HL-60/S4 (cell line): ENCODE results near the gene AATF.

Experiments used
- in situ Hi-C: fragments of 300-500 bp; cut with MboI; formaldehyde crosslinking; loops from 2 replicates; pipeline ENCODE4 v1.14.3; 2022; ENCODE audit warnings: low sequenced_read_pairs

Gene AATF

DNA sequence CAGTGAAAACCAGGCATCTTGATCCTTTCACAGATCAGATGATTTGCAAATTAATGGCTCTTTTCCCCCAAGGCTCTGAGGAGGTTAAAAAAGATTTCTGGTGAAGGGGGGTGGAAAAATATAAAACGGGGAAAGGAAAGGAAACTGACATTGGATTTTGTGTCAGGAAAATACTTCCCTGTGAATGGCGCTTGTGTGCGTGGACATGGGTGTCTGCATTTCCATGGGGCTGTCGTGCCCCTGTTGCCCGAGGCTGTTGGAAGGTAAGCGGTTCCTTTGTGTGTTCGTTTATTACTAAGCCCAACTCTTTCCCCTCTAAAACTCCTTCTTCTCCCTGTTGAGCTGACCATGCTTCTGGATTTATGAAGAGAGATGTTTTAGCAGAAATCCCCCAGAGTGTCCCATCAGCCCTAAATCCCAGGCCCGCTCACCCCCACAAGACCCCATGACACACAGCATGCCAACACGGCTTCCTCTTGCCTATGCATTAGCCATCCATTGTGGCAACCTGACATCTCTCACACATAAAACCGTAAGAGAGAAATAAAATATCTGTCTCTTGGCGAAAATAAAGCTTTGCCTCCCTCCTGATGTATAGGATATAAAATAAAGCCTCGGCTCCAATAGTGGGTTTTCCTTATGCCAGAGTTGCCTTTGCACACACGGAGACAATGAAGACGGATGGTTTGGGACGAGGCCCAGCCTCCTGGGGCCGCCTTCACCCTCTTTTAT, 18.7 kb upstream of the AATF start:
- in situ Hi-C loops = no loop called here

DNA sequence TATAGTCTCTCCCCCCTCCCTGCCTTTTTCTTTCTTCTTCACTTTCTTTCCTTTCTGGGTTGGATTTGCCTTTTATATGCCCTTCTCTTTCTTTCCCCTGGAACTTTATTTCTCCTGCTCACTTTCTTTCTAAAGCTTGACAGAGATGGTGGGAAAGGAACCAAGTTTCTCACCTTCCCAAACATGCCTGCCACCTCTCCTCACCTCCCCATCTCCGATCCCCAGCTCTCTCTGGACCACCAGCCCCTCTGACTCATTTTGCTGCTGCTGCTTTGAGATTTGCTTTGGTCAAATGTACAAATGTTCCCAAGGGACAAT, 18.2 kb upstream of the AATF start:
- in situ Hi-C loops = no loop called here

DNA sequence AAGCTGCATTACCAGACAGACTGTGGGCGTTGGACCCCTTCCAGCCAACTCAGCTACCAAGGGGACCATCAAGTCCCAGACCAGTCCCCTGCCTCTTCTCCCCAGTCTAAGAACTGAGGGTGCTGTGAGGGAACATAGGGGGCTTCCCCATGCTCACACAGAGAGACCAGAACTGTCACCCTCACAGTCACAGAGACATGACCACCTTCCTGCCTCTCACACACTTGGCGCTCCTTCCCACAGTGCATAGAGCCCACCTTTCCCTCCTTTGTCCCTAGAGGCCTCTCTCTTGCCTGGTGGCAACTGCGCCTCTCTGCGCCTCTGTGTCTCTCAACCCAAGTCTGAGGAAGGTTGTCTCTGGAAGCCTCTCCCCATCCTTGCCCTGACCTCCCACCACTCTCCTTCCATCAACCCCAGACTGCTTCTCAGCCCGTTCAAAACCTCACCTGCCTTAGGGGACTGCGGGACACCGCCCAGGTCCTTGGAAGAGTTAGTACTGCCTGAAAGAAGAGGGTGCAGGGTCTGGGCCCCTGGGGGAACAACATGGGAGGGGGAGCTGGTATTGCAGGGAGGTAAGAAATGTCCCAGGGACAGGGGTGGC, 17.6 kb upstream of the AATF start:
- in situ Hi-C loops = no loop called here

DNA sequence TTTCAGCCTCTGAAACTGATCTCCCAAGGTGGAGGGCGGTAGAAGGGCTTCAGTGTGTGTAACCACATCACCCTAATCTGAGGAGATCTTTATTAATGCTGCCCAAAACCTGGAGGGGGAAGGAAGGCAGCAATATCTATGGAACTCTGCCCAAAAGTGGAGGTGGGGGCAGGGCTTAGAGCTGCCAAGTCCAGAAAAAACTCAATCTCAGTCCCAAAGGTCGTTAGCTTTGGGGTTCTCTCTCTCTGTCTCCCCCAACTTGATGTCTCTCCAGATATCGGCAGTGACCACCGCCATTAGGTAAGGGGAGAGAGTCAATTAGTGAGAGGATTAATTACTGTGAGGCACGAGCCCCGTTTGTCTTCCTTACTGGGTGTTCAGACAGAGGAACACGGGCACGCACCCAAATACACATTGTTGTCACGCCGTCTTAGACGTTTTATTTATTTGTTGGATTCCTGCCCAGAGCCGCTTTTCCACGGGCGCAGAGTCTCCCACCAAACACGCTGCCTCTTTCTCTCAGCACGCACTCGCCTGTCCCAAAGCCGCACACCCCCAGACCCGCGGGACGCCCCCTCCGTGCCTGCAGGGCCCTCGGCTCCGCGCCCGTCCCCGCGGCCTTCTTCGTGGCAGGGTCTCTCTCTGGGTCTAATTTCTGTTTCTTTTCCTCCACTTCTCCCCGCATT, 16.9 kb upstream of the AATF start:
- in situ Hi-C loops = no loop called here

DNA sequence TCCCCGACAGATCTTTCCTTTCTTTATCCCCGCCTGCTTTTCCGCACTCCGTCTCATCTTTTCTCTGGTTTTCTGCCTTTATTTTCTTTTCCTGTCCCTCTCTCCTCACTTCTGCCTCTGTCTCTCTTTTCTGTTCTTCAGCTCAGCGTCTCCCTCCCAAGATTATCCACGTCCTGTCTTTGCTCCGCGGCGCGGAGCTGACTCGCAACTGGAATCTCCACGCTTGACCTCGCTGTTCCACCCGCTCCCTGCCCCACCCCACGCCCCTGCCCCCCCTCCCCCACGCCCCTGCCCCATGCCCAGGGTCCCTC, 16.4 kb upstream of the AATF start:
- in situ Hi-C loops = no loop called here

DNA sequence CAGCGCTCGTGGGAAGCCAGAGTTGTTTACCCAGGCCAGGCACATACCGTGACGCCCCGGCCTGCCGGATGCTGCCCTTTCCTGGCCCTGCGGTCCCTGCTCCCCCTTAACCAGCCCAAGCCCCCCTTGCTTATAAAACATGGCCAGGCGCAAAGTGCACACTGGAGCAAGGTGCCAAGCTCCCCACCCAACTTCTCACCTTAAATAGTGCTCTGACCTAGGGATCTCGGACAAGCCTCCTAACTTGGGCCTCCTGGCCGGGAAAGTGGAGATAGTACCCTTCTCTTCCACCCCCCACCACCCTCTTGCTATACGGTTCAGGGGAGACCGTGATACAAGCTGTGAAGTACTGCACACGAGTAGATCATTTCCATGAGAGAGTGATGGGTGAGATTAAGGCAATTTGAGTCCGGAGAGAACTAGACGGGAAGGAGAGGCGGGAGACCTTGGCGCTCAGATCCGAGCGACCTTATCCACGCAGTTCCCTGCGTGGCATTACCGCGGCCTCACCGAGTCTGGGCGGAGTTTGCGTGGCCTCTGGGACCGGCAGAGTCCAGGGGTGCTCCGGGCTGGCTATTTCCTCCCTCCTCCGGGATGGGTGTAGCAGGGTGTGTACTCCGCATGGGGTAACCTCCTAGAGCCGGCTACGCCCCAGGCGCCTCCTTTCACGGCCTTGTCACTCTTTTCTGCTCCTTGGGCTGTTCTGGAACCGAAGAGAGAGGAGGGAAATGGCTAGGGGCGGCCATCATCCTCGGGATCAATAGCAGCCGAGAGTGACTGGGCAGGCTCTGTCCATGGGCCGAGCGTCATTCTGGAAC, 15.9 kb upstream of the AATF start:
- in situ Hi-C loops = no loop called here

DNA sequence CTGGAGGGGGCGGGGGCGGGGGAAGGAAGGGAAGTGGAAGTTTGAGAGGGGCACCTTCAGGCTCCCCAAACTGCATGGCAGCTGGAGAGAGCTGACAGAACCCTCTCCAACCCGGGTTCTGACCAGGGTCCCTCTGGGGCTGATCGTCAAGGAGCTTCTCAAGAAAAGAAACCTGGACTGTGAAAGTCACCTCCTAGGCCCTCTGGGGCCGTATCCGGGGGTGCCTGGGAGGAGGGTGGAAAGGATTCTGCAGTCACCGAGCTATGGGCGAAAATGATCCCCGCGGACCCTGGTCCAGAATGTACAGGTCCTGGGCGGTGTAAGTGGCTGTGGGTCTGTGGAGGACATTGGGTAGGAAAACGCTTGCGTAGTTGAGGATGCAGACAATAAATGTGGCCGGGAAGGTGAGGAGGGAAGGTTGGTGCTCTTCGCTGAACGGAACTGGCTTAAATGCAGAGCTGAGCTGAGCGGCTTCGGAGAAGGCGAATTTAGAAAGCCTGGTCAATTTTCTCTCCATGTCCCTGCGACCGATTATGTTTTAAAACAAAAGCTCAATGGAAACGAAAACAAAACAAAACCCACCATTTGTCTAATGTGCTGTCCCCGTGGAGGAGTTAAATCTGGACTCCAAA, 15.1 kb upstream of the AATF start:
- in situ Hi-C loops = no loop called here

DNA sequence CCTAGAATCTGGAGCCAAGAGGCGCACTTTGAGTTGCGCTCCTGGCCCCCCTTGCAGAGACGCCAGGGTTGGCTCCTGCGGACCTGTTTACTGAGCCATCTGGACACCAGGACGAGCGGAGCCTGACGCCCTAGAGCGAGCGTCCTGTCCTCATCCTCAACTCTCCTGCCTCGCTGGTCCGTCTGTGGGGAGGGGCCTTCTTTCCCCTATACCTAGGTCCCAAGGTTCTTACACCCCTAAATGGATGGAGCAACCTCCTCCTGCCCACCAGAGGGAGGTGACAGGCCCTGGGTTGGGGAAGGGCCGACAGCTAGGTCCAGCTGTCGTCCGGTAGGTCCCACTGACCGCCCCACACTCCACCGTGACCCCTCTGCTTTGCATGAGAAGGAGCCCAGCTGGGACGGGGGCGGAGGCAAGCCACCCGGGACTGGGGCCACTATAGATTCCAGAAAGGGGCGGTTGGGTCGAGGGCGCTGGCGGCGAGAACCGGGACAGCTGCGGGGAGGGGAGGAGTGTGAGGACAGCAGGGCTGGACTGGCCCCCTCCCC, 14.5 kb upstream of the AATF start:
- in situ Hi-C loops = no loop called here

DNA sequence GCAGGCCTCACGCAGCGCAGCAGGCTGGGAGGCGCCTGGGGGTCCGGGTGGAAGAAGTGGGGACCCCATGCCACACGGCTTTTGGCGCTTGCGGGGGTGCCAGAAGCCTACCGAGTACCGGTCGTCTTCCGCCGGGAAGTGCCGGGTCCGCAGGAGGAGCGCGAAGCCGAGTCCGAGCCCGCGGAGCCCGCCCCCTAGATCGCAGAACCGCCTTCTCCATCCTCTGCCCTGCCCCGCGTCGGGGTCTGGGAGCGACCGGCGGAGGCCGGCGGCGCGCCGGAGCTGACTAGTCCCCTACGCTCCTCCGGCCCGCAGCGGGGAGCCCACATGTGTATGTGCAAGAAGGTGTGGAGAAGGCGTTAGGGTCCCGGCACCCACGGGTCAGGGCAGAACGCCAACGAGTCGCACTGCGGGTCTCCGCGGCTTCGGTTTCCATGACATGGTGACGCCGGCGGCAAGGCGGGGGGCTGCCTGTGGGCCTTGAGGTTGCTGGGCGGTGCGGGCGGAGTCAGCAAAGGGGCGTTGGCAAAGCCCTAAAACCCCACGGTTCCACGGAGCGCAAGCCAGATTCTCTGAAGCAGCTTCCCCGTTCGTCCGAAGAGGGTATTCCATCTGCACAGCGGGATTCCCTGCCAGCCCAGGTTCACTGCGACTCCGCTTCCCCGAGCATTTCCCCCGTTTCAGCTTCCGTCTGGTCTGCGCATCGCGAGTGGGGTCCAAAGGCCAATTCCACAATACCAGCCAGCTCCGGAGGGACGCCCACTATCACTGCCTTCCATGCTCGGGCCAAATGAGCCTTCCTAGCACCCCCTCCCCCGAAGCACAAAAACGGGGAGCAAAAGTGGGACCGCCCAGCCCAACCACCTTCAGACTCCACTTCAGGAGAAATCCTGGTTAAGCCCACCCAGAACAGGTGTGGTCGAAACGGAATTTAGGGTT, 13.8 kb upstream of the AATF start:
- in situ Hi-C loops = no loop called here

DNA sequence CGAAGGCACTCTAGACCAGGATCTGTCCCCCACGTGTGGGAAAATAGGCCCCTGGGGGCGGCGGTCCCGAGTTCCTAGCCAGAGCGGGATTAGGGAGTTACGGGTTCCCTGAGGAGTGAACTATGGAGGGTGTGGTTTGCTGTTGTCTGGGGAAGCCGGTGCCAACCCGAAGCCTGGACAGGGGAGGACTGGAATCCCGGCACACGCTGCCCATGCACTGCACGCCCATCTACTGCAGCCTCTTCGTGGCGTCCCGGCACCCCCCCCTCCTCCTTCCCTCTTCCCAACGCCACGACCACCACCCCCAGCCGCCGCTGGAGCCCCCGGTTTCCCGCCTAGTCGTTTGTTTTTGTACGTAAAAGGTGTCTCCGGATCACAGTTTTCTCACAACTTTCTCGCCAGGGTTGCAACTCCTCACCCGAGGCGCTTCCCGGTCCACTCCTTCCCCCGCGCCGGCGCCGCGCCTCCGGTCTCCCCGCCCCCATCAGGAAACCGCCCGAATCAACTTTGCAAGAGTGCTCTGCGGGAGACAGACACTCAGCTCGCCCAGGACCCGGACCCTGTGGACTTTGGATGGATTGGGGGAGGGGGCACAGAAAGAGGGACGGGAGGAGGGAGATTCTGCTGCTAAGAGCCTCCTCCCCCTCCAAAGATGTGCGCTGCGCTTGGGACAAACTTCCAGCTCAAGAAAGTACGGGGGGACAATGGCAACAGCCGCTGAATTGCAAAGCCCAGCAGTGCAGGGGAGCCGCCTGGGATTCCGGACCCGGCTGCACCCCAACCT, 12.9 kb upstream of the AATF start:
- in situ Hi-C loops = no loop called here

DNA sequence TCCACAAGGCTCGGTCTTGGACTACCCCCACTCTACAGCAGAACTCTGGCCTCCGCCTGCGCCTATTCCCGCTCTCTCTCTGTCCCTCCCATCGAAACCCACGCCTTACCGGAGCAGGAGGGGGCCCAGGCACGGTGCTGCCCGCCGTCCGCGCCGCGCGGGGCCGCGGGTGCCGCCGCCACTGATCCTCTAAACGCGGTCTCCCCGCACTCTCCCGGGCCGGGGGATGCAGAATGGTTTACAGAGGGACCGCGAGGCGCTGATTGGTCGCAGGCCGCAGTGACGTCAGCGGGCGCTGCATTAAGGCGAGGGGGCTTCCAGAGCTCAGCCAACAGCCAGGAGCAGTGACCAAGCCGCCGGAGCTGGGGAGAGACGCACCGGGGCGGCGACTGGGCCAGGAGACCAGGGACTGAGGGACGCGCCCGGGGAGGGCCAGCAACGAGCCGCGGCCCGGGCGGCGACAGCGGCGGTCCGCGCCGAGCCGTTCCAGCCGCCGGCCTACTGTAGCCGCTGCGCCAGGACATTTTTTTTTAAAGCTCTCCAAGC, 12.2 kb upstream of the AATF start:
- in situ Hi-C loops = no loop called here

DNA sequence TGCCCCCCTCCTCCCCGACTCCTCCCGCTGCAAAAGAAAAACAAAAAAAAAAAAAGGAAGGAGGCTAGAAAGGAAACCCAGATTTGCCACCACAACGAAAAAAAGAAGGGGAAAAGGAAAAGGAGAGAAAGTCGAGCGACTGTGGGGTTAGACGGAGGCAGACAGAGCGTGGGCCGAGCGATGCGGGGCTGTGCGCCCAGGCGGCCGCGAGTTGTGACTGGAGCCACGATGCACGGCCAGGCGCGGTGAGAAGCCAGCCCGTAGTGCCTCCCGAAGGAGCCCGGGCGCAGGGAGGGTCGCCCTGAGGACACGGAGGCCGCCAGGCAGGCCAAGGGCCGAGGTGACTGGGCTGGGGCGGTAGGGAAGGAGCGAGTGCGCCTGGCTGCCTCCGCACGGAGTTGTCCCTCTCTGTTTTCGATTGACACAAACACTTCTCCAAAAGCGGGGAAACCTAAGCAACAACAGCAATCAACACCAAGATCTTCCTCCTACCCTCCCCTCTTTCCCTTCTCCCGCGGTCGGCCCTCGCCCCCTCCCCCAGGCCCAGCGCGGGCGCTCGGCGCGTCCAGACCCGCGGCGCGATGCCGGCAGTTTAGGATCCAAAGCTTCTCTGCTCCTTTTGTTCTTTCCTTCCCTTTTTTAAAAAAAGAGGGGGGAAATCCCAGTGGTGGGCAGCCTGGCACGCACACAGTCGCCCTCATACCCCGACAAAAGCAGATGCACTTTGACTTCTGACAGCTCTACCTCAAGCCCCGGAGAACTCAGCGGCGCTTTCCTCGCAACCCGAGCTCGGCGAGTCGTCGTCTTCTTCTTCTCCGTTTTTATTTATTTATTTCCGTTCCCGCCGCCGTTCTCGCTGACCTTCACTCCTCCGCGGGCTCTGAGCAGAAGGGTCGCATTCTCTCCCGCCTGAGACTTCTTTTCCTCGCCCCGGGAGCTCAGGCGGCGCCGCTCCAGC, 11.5 kb upstream of the AATF start, which contains the start of gene LHX1:
TSS of gene LHX1 (plus strand) at position 475 of the 958 bp plus-strand sequence. CDS start 723 bp downstream, outside the sequence.
- in situ Hi-C loops = no loop called here

DNA sequence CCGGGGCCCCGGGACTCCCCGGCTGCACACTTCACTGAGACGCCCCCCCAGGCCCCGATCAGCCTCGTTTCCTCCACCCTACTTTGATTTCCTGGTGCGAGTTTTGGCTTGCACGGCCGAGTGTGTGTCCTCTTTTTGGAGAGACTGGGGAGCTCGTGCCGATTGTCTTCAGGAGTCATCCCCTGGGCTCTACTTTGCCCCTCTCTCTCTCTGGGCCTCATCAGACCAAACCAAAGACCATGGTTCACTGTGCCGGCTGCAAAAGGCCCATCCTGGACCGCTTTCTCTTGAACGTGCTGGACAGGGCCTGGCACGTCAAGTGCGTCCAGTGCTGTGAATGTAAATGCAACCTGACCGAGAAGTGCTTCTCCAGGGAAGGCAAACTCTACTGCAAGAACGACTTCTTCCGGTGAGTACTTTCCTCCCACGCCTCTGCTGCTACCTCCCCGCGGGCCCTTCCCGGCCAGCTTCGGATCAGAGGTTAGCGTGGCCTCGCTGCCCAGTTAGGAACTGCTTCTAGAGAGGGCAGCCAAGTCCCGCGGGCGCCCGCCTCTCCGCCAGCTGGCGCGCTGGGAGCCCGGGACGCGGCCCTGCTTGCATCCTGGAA, 10.7 kb upstream of the AATF start:
- in situ Hi-C loops = no loop called here

DNA sequence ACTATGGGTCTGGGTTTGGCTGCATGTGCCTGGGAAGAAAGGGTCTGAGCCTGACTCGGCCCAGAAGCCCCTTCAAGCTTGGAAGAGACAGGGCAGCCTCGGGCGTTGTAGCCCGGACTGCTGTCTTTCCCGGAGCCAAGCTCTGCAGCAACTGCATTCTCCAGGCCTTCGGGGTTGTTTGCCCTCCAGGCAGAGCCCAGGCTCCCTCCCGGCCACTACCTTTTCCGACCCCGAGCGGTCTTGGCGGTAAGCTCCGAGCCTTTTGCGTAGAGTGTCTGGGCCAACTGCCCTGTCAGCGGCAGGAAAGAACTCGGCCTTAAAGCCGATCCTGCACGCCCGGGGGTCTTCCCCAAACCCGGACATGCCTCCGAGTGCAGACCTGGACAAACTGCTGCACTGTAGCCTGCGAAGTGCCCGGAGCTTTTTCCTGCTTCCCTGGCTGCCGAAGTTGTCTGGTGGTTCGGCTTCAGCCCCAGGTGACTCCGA, 10.1 kb upstream of the AATF start:
- in situ Hi-C loops = no loop called here

DNA sequence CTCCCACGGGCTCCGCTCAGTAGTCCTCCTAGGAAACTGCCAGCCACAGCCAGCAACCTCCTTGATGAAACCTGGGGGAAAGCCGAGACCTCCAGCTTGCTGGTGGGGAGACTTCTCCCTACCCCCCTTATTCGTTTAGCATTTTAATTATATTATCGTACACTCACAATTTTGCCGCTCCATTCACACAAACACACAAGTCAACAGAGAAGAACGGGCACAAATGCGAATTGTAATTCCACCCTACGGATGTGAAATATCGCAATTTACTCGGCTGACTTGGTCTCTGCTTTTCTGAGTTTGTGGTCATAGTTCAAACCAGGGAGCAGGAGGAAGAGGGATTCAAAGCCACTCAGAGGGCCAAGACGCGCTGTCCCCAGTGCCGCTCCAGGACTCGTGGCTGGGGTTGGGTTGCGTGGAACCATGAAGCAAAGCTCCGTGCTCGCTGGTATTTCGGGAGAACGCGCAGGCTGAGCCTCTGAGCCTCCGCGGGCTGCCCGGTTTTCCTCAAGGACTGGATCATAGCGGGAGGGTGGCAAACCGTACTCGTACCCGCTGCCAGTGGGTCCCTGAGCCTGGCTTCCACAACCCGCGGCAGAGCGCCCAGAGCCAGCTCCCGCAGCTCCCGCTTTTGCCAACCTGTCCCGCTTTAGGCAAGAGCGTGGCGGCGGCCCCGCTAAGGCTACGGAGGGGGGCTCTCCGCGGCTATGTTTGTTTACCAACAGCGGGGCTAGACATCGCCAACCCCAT, 9.5 kb upstream of the AATF start:
- in situ Hi-C loops = no loop called here

DNA sequence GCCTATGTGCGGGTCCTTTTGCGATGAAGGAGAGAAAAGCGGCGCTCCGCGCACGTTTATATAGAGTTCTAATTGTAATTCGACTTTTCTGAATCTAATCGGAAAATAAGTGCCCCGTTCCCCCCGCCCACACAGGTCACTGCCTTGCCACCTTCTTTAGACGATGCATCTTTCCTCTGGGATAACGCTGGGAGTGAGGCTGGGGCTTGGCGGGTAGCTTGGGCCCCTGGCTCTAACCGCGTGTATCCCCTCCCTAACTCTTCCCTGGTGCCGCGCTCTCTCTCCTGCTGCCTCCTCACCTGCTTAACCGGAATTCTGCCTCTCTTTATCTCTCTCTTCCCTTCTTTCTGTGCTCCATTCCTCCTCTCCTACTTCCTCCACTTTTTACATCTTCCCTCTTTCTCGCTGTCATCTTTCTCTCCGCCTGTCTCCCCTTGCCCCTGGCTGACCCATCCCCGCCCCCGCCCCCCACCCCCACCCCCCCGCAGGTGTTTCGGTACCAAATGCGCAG, 8.9 kb upstream of the AATF start:
- in situ Hi-C loops = no loop called here
